GM23338 (cell line): ENCODE data around the gene GUCY1A2. TPM values are rescaled to one million over a fixed set of nuclear protein-coding genes. Genes with fewer than 3 reads are reported as not detected.

ENCODE experiments used
- ATAC-seq: fragments of 200-7000 bp; cut with Tn5 transposase; 3 replicates; pipeline ENCODE4 v1.9.1; 2020
- DNase-seq: peaks from one replicate; pipeline ENCODE4 v3.0.0-alpha.2; 2015; ENCODE audit warnings: low spot score
- H2AFZ ChIP-seq: fragments of 200-600 bp; sonication (generic); 2 replicates; pipeline ENCODE4 v1.8.0; 2016; ENCODE audit warnings: antibody characterized with exemption, mild to moderate bottlenecking, moderate library complexity
- H3F3A ChIP-seq: fragments of 200-600 bp; sonication (generic); replicated peaks from 2 replicates; pipeline ENCODE4 v1.8.0; 2017; ENCODE audit warnings: antibody characterized with exemption, mixed run types, low read depth
- H3K27ac ChIP-seq: fragments of 200-600 bp; sonication (generic); 2 replicates; pipeline ENCODE4 v1.6.1; 2016; ENCODE audit warnings: low read depth
- H3K27me3 ChIP-seq: fragments of 200-600 bp; sonication (generic); 2 replicates; pipeline ENCODE4 v1.8.0; 2016; ENCODE audit warnings: mild to moderate bottlenecking, mixed run types, moderate library complexity; ENCODE audit not compliant: insufficient read depth
- H3K36me3 ChIP-seq: fragments of 200-600 bp; sonication (generic); 2 replicates; pipeline ENCODE4 v1.8.0; 2016; ENCODE audit warnings: mild to moderate bottlenecking; ENCODE audit not compliant: insufficient read depth
- H3K4me1 ChIP-seq: fragments of 200-600 bp; sonication (generic); 2 replicates; pipeline ENCODE4 v1.8.0; 2016; ENCODE audit warnings: mild to moderate bottlenecking, moderate library complexity; ENCODE audit not compliant: insufficient read depth
- H3K4me2 ChIP-seq: fragments of 200-600 bp; sonication (generic); 2 replicates; pipeline ENCODE4 v1.7.1; 2017; ENCODE audit warnings: mixed run types
- H3K4me3 ChIP-seq: fragments of 200-600 bp; sonication (generic); 2 replicates; pipeline ENCODE4 v1.6.1; 2016; ENCODE audit warnings: mixed run types
- H3K79me2 ChIP-seq: fragments of 200-600 bp; sonication (generic); replicated peaks from 2 replicates; pipeline ENCODE4 v1.8.0; 2017; ENCODE audit warnings: mild to moderate bottlenecking; ENCODE audit not compliant: insufficient read depth
- H3K9me2 ChIP-seq: fragments of 200-600 bp; sonication (generic); 2 replicates; pipeline ENCODE4 v1.8.0; 2017; ENCODE audit not compliant: insufficient read depth
- H4K20me1 ChIP-seq: fragments of 200-600 bp; sonication (generic); replicated peaks from 2 replicates; pipeline ENCODE4 v1.8.0; 2017; ENCODE audit warnings: mild to moderate bottlenecking; ENCODE audit not compliant: insufficient read depth
- H3K27ac Mint-ChIP-seq: 2 replicates; pipeline ENCODE4 v1.8.0; 2020; ENCODE audit warnings: inconsistent platforms, mild to moderate bottlenecking, moderate library complexity, mixed read lengths
- H3K27me3 Mint-ChIP-seq: 3 replicates; pipeline ENCODE4 v1.8.0; 2022; ENCODE audit warnings: low read depth, mild to moderate bottlenecking, moderate library complexity, mixed read lengths, inconsistent platforms; ENCODE audit not compliant: insufficient read depth, poor library complexity
- H3K36me3 Mint-ChIP-seq: 3 replicates; pipeline ENCODE4 v1.8.0; 2021; ENCODE audit warnings: low read depth, mild to moderate bottlenecking, inconsistent platforms, moderate library complexity, mixed read lengths
- H3K4me1 Mint-ChIP-seq: 3 replicates; pipeline ENCODE4 v1.8.0; 2020; ENCODE audit warnings: mild to moderate bottlenecking, inconsistent platforms, mixed read lengths
- H3K4me3 Mint-ChIP-seq: 3 replicates; pipeline ENCODE4 v1.8.0; 2021; ENCODE audit warnings: moderate library complexity, mild to moderate bottlenecking, inconsistent platforms, mixed read lengths
- H3K9me3 Mint-ChIP-seq: 3 replicates; pipeline ENCODE4 v1.8.0; 2020; ENCODE audit warnings: moderate library complexity, mild to moderate bottlenecking, inconsistent platforms, mixed read lengths
- CREB1 ChIP-seq: fragments of 250-450 bp; sonication (Bioruptor Pico); IDR thresholded peaks from 2 replicates; pipeline ENCODE4 v1.5.0; 2020; ENCODE audit warnings: low read depth, mild to moderate bottlenecking, moderate library complexity
- EZH2 ChIP-seq: fragments of 200-600 bp; sonication (generic); IDR thresholded peaks from one replicate; pipeline ENCODE4 v1.8.0; 2017; ENCODE audit warnings: antibody characterized with exemption, mild to moderate bottlenecking, low read depth; ENCODE audit not compliant: unreplicated experiment
- EZH2phosphoT487 ChIP-seq: fragments of 200-600 bp; sonication (generic); IDR thresholded peaks from one replicate; pipeline ENCODE4 v1.8.1; 2018; ENCODE audit warnings: antibody characterized with exemption; ENCODE audit not compliant: unreplicated experiment
- NANOG ChIP-seq: IDR thresholded peaks from 2 replicates; pipeline ENCODE4 v1.6.1; 2016; ENCODE audit warnings: antibody characterized with exemption, borderline replicate concordance
- POLR2AphosphoS5 ChIP-seq: IDR thresholded peaks from 2 replicates; pipeline ENCODE4 v1.6.1; 2016; ENCODE audit warnings: antibody characterized with exemption, low read depth
- STAT1 ChIP-seq: IDR thresholded peaks from one replicate; pipeline ENCODE4 v1.6.1; 2016; ENCODE audit warnings: antibody characterized with exemption; ENCODE audit not compliant: unreplicated experiment
- ZNF114 ChIP-seq: fragments of 250-450 bp; sonication (Bioruptor Pico); IDR thresholded peaks from 2 replicates; pipeline ENCODE4 v1.5.0; 2020; ENCODE audit warnings: mild to moderate bottlenecking, moderate library complexity
- ZNF331 ChIP-seq: fragments of 250-450 bp; sonication (Bioruptor Pico); IDR thresholded peaks from 2 replicates; pipeline ENCODE4 v1.5.0; 2020; ENCODE audit warnings: low read depth, mild to moderate bottlenecking, moderate library complexity
- polyA plus RNA-seq: library from polyadenylated mRNA; unstranded; fragments of >200 nt; fragmentation: Nextera tagmentation; extraction: Ambion mirVana; gene quantifications from 2 replicates; pipeline ENCODE4 v1.2.1, GENCODE V29; 2016
- total RNA-seq: library from RNA; depleted of rRNA; stranded (reverse); fragments of >200 nt; shearing (Covaris generic); gene quantifications from 2 replicates; pipeline ENCODE4 v1.2.3, GENCODE V29; 2014
- TF ChIP-seq, protein P1 (sequence below): IDR thresholded peaks from one replicate; pipeline ENCODE4 v1.6.1; 2018; ENCODE audit warnings: antibody characterized with exemption; ENCODE audit not compliant: unreplicated experiment
- TF ChIP-seq, protein P2 (sequence below): IDR thresholded peaks from 2 replicates; pipeline ENCODE4 v1.6.1; 2016; ENCODE audit warnings: antibody characterized with exemption
- TF ChIP-seq, protein P3 (sequence below): fragments of 250-450 bp; sonication (Bioruptor Pico); IDR thresholded peaks from 2 replicates; pipeline ENCODE4 v1.5.0; 2020; ENCODE audit warnings: mild to moderate bottlenecking, moderate library complexity
- TF ChIP-seq, protein P4 (sequence below), 2 experiments: fragments of 200-600 bp in 1 of 2; sonication (generic) in 1 of 2; conservative IDR thresholded peaks; 2 replicates each; pipeline versions ENCODE4 v1.5.1 to v1.6.1; 2016 to 2017; ENCODE audit warnings: antibody characterized with exemption in 2 of 2, low read depth in 2 of 2, mild to moderate bottlenecking in 2 of 2, moderate library complexity in 1 of 2

GUCY1A2 gene
- total and polyA plus RNA-seq, 2 experiments from 2014 or later, result 0.36 to 1.4 TPM

DNA sequence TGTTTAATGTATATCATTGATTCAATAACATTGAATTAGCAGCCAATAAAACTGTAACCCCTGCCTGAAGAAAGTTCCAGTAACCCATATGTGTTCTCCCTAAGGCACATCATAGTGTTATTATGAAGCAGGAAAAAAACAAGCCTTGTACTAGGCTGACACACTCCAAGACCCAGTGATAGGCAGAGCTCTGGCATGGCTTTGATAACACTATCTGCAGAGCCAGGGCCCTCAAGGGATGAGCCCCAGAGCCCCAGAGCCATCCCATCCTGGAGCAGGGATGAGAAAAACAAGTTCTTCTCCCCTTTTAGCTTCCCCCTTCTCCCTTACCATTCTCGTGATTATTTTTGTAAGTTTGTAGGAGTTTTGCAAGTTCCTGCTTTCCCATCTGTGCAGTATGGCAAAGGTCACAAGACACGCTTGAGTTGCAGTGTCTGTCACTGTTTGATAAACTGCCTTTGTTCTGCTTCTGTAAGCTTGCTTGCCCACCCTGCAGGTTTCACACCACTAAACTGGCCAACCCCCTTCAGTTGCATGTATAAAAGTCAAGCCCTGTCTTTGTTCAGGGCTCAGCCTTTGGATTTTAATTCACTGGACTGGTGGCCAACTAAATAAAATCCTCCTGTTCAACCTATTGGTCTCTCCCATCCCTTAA, 22.3 kb upstream of the GUCY1A2 start:
- H3K36me3 Mint-ChIP-seq, result peaks cover 5% of the 10 kb centered on the region; the same call in 1 of the 3 replicates
- no peaks in the 10 kb centered on the region for H3F3A ChIP-seq
- no peak for TF ChIP-seq ZNF331 (CRISPR knock-in tag)
- TF ChIP-seq, protein P1, sequence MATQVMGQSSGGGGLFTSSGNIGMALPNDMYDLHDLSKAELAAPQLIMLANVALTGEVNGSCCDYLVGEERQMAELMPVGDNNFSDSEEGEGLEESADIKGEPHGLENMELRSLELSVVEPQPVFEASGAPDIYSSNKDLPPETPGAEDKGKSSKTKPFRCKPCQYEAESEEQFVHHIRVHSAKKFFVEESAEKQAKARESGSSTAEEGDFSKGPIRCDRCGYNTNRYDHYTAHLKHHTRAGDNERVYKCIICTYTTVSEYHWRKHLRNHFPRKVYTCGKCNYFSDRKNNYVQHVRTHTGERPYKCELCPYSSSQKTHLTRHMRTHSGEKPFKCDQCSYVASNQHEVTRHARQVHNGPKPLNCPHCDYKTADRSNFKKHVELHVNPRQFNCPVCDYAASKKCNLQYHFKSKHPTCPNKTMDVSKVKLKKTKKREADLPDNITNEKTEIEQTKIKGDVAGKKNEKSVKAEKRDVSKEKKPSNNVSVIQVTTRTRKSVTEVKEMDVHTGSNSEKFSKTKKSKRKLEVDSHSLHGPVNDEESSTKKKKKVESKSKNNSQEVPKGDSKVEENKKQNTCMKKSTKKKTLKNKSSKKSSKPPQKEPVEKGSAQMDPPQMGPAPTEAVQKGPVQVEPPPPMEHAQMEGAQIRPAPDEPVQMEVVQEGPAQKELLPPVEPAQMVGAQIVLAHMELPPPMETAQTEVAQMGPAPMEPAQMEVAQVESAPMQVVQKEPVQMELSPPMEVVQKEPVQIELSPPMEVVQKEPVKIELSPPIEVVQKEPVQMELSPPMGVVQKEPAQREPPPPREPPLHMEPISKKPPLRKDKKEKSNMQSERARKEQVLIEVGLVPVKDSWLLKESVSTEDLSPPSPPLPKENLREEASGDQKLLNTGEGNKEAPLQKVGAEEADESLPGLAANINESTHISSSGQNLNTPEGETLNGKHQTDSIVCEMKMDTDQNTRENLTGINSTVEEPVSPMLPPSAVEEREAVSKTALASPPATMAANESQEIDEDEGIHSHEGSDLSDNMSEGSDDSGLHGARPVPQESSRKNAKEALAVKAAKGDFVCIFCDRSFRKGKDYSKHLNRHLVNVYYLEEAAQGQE, result no peak
- no peak for TF ChIP-seq ZNF114
- TF ChIP-seq, protein P2, sequence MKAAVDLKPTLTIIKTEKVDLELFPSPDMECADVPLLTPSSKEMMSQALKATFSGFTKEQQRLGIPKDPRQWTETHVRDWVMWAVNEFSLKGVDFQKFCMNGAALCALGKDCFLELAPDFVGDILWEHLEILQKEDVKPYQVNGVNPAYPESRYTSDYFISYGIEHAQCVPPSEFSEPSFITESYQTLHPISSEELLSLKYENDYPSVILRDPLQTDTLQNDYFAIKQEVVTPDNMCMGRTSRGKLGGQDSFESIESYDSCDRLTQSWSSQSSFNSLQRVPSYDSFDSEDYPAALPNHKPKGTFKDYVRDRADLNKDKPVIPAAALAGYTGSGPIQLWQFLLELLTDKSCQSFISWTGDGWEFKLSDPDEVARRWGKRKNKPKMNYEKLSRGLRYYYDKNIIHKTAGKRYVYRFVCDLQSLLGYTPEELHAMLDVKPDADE, result no peak
- no peak for TF ChIP-seq STAT1
- TF ChIP-seq, protein P3, sequence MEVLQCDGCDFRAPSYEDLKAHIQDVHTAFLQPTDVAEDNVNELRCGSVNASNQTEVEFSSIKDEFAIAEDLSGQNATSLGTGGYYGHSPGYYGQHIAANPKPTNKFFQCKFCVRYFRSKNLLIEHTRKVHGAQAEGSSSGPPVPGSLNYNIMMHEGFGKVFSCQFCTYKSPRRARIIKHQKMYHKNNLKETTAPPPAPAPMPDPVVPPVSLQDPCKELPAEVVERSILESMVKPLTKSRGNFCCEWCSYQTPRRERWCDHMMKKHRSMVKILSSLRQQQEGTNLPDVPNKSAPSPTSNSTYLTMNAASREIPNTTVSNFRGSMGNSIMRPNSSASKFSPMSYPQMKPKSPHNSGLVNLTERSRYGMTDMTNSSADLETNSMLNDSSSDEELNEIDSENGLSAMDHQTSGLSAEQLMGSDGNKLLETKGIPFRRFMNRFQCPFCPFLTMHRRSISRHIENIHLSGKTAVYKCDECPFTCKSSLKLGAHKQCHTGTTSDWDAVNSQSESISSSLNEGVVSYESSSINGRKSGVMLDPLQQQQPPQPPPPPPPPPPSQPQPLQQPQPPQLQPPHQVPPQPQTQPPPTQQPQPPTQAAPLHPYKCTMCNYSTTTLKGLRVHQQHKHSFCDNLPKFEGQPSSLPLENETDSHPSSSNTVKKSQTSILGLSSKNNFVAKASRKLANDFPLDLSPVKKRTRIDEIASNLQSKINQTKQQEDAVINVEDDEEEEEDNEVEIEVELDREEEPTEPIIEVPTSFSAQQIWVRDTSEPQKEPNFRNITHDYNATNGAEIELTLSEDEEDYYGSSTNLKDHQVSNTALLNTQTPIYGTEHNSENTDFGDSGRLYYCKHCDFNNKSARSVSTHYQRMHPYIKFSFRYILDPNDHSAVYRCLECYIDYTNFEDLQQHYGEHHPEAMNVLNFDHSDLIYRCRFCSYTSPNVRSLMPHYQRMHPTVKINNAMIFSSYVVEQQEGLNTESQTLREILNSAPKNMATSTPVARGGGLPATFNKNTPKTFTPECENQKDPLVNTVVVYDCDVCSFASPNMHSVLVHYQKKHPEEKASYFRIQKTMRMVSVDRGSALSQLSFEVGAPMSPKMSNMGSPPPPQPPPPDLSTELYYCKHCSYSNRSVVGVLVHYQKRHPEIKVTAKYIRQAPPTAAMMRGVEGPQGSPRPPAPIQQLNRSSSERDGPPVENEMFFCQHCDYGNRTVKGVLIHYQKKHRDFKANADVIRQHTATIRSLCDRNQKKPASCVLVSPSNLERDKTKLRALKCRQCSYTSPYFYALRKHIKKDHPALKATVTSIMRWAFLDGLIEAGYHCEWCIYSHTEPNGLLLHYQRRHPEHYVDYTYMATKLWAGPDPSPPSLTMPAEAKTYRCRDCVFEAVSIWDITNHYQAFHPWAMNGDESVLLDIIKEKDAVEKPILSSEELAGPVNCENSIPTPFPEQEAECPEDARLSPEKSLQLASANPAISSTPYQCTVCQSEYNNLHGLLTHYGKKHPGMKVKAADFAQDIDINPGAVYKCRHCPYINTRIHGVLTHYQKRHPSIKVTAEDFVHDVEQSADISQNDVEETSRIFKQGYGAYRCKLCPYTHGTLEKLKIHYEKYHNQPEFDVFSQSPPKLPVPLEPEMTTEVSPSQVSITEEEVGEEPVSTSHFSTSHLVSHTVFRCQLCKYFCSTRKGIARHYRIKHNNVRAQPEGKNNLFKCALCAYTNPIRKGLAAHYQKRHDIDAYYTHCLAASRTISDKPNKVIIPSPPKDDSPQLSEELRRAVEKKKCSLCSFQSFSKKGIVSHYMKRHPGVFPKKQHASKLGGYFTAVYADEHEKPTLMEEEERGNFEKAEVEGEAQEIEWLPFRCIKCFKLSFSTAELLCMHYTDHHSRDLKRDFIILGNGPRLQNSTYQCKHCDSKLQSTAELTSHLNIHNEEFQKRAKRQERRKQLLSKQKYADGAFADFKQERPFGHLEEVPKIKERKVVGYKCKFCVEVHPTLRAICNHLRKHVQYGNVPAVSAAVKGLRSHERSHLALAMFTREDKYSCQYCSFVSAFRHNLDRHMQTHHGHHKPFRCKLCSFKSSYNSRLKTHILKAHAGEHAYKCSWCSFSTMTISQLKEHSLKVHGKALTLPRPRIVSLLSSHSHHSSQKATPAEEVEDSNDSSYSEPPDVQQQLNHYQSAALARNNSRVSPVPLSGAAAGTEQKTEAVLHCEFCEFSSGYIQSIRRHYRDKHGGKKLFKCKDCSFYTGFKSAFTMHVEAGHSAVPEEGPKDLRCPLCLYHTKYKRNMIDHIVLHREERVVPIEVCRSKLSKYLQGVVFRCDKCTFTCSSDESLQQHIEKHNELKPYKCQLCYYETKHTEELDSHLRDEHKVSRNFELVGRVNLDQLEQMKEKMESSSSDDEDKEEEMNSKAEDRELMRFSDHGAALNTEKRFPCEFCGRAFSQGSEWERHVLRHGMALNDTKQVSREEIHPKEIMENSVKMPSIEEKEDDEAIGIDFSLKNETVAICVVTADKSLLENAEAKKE, result no peak
- TF ChIP-seq POLR2AphosphoS5, result no peak
- TF ChIP-seq NANOG, result no peak
- TF ChIP-seq EZH2, result no peak
- no peak for TF ChIP-seq EZH2phosphoT487
- TF ChIP-seq, protein P4, sequence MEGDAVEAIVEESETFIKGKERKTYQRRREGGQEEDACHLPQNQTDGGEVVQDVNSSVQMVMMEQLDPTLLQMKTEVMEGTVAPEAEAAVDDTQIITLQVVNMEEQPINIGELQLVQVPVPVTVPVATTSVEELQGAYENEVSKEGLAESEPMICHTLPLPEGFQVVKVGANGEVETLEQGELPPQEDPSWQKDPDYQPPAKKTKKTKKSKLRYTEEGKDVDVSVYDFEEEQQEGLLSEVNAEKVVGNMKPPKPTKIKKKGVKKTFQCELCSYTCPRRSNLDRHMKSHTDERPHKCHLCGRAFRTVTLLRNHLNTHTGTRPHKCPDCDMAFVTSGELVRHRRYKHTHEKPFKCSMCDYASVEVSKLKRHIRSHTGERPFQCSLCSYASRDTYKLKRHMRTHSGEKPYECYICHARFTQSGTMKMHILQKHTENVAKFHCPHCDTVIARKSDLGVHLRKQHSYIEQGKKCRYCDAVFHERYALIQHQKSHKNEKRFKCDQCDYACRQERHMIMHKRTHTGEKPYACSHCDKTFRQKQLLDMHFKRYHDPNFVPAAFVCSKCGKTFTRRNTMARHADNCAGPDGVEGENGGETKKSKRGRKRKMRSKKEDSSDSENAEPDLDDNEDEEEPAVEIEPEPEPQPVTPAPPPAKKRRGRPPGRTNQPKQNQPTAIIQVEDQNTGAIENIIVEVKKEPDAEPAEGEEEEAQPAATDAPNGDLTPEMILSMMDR (conservative IDR thresholded peaks at IDR 0.05; ENCODE audit: low read depth in 2 of 2), result no peak
- no peak for TF ChIP-seq CREB1
- H2AFZ ChIP-seq, result no peak overlapping the region
- no peak overlapping the region for H3K27ac Mint-ChIP-seq
- H3K4me1 Mint-ChIP-seq, result no peaks in the 10 kb centered on the region
- no peaks in the 10 kb centered on the region for H3K79me2 ChIP-seq
- no peaks in the 10 kb centered on the region for H3K27me3 Mint-ChIP-seq
- H3K27ac ChIP-seq, result no peak overlapping the region
- DNase-seq, result no peak
- H4K20me1 ChIP-seq, result no peaks in the 10 kb centered on the region
- H3K9me2 ChIP-seq, result no peaks in the 10 kb centered on the region
- H3K27me3 ChIP-seq, result no peaks in the 10 kb centered on the region
- ATAC-seq, result no peak
- no peaks in the 10 kb centered on the region for H3K36me3 ChIP-seq
- peaks cover 10% of the 10 kb centered on the region for H3K9me3 Mint-ChIP-seq
- H3K4me3 ChIP-seq, result no peak overlapping the region
- H3K4me2 ChIP-seq, result no peak overlapping the region
- H3K4me3 Mint-ChIP-seq, result no peak overlapping the region
- no peaks in the 10 kb centered on the region for H3K4me1 ChIP-seq
